DOHH2 (cell line): Measurements from ENCODE around the gene FAM149A.

ENCODE experiments used
- H3F3A ChIP-seq: fragments of 200-600 bp; sonication (generic), shearing (Covaris generic); 2 replicates; pipeline ENCODE4 v1.6.0; 2016; ENCODE audit warnings: antibody characterized with exemption, mild to moderate bottlenecking; ENCODE audit not compliant: control insufficient read depth, insufficient read depth
- H3K27ac ChIP-seq: fragments of 200-600 bp; sonication (generic); 2 replicates; pipeline ENCODE4 v1.5.1; 2014; ENCODE audit warnings: low read depth, mild to moderate bottlenecking, low read length, moderate library complexity
- H3K27me3 ChIP-seq: fragments of 200-600 bp; sonication (generic); 2 replicates; pipeline ENCODE4 v1.6.1; 2014; ENCODE audit warnings: mild to moderate bottlenecking, low read length, mixed read lengths; ENCODE audit not compliant: control insufficient read depth
- H3K36me3 ChIP-seq: fragments of 200-600 bp; sonication (generic); 2 replicates; pipeline ENCODE4 v1.6.1; 2014; ENCODE audit warnings: mild to moderate bottlenecking, low read length, moderate library complexity, mixed read lengths; ENCODE audit not compliant: control insufficient read depth
- H3K4me1 ChIP-seq: fragments of 200-600 bp; sonication (generic); 2 replicates; pipeline ENCODE4 v1.6.1; 2014; ENCODE audit warnings: mild to moderate bottlenecking, low read length, mixed read lengths; ENCODE audit not compliant: control insufficient read depth
- H3K4me2 ChIP-seq: fragments of 200-600 bp; sonication (generic); 2 replicates; pipeline ENCODE4 v1.6.0; 2014; ENCODE audit warnings: mild to moderate bottlenecking, low read length, moderate library complexity
- H3K4me3 ChIP-seq: fragments of 200-600 bp; sonication (generic); 2 replicates; pipeline ENCODE4 v1.5.1; 2014; ENCODE audit warnings: mild to moderate bottlenecking, low read length, mixed read lengths
- H3K79me2 ChIP-seq: fragments of 200-600 bp; sonication (generic); 2 replicates; pipeline ENCODE4 v1.6.1; 2014; ENCODE audit warnings: mild to moderate bottlenecking, low read length, mixed read lengths; ENCODE audit not compliant: control insufficient read depth
- H3K9me2 ChIP-seq: fragments of 200-600 bp; sonication (generic); replicated peaks from 2 replicates; pipeline ENCODE4 v1.6.1; 2014; ENCODE audit warnings: mild to moderate bottlenecking, low read length, mixed read lengths; ENCODE audit not compliant: control insufficient read depth
- H3K9me3 ChIP-seq: fragments of 200-600 bp; sonication (generic); 2 replicates; pipeline ENCODE4 v1.6.1; 2014; ENCODE audit warnings: antibody characterized with exemption, low read length, mixed read lengths; ENCODE audit not compliant: control insufficient read depth, insufficient read depth
- H4K20me1 ChIP-seq: fragments of 200-600 bp; sonication (generic); 2 replicates; pipeline ENCODE4 v1.6.0; 2014; ENCODE audit warnings: low read depth, mild to moderate bottlenecking, antibody characterized with exemption, low read length, moderate library complexity; ENCODE audit not compliant: control insufficient read depth, insufficient read depth
- CTCF ChIP-seq: fragments of 200-600 bp; sonication (generic); IDR thresholded peaks from one replicate; pipeline ENCODE4 v1.5.1; 2014; ENCODE audit warnings: antibody characterized with exemption, mild to moderate bottlenecking, low read depth, low read length; ENCODE audit not compliant: poor library complexity, severe bottlenecking
- EZH2phosphoT487 ChIP-seq: fragments of 200-600 bp; sonication (generic); IDR thresholded peaks from 2 replicates; pipeline ENCODE4 v1.6.1; 2017; ENCODE audit warnings: borderline replicate concordance, mild to moderate bottlenecking, antibody characterized with exemption, low read length, moderate library complexity, mixed read lengths

Gene FAM149A

GRCh38 chr4:186078981-186079638 lies 25.4 kb upstream of the FAM149A start:
- Histone ChIP-seq H3K4me1 (no peaks in the 10 kb centered on the region), H4K20me1 (no peaks in the 10 kb centered on the region), H3K4me2 (no peak overlapping the region), H3F3A (no peaks in the 10 kb centered on the region), H3K36me3 (no peaks in the 10 kb centered on the region), H3K9me2 (no peaks in the 10 kb centered on the region), H3K27me3 (peaks cover 15% of the 10 kb centered on the region), H3K27ac (no peak overlapping the region), H3K4me3 (no peak overlapping the region), H3K9me3 (no peaks in the 10 kb centered on the region), H3K79me2 (no peaks in the 10 kb centered on the region)
- no peak for TF ChIP-seq CTCF
- no peak for TF ChIP-seq EZH2phosphoT487

DNA sequence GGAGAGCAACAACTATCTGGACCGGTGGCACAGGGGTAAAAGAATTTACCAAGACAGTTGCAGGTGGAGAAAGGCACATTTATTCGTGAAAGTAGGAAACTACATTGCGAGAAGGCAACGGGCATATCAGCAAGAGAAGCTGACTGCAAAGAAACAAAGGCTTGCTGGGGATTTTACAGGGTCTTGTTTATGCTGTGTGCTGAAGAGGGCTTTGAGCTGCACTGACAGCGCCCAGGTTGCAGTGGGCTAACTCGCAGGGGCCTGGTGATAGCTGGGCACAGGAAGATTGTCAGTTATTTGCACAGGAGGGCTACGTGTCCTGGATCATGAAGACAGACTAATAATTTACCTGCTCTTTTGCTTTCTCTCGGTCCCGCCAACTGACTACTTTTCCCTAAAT lies 24.8 kb upstream of the FAM149A start:
- Histone ChIP-seq H3K9me2 (no peaks in the 10 kb centered on the region), H3K27ac (no peak overlapping the region)

DNA sequence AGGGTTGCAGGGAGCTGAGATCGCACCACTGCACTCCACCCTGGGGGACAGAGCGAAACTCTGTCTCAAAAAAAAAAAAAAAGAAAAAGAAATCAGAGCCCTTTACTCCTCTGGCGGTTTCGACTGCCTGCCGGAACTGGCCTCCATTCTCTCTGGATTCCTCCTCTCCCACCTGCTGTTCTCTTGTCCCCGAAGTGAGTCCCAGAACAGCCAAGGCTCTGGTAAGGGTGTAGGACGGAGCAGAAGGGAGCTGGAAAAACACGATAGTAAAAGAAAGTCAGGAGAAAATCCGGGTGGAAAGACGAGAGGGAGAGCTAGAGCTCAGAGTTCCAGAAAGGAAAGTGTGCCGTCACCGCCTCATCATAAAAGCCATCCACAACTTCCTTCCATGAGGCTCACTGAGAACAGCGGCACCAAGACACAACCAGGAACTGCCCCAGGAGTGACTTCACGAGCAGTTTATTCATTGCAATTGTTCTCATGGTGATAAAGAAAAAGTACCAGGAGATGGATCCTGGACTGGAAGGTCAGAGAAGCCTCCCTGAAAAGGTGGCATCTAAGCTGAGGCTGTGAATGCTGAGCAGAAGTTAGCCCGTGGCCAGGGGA lies 23.2 kb upstream of the FAM149A start:
- Histone ChIP-seq H3K4me2 (no peak overlapping the region), H3K36me3 (no peaks in the 10 kb centered on the region)

More for the DNA sequence above, 24.8 kb upstream of the FAM149A start:
- Histone ChIP-seq H4K20me1 (no peaks in the 10 kb centered on the region), H3K4me1 (no peaks in the 10 kb centered on the region), H3K4me3 (no peak overlapping the region), H3K4me2 (no peak overlapping the region), H3F3A (no peaks in the 10 kb centered on the region), H3K79me2 (no peaks in the 10 kb centered on the region), H3K36me3 (no peaks in the 10 kb centered on the region), H3K9me3 (no peaks in the 10 kb centered on the region), H3K27me3 (peaks cover 15% of the 10 kb centered on the region)
- no peak for TF ChIP-seq EZH2phosphoT487
- no peak for TF ChIP-seq CTCF

More for the DNA sequence above, 23.2 kb upstream of the FAM149A start:
- H3K27ac ChIP-seq = no peak overlapping the region
- TF ChIP-seq EZH2phosphoT487 = no peak
- TF ChIP-seq CTCF = no peak
- H4K20me1 ChIP-seq = no peaks in the 10 kb centered on the region
- no peaks in the 10 kb centered on the region for H3K79me2 ChIP-seq
- H3K9me3 ChIP-seq = no peaks in the 10 kb centered on the region
- no peak overlapping the region for H3K4me3 ChIP-seq
- H3K4me1 ChIP-seq = no peaks in the 10 kb centered on the region
- H3K9me2 ChIP-seq = no peaks in the 10 kb centered on the region
- H3F3A ChIP-seq = no peaks in the 10 kb centered on the region
- peaks cover 14% of the 10 kb centered on the region for H3K27me3 ChIP-seq
